AG09309 (cell line): ENCODE results near the gene VSTM4.

Experiments
- DNase-seq: peaks from one replicate; pipeline ENCODE4 v3.0.0-alpha.2; 2010; ENCODE audit warnings: low read depth
- H3K4me3 ChIP-seq: 2 replicates; pipeline ENCODE4 v1.5.1; 2011; ENCODE audit warnings: mild to moderate bottlenecking, low read depth, low read length, moderate library complexity; ENCODE audit not compliant: control insufficient read depth
- CTCF ChIP-seq: IDR thresholded peaks from 2 replicates; pipeline ENCODE4 v1.5.1; 2011; ENCODE audit warnings: mild to moderate bottlenecking, low read depth, low read length, inconsistent platforms; ENCODE audit not compliant: insufficient read depth, control insufficient read depth; ENCODE audit errors: missing control alignments

The VSTM4 gene

GRCh38 chr10:49009199-49009979 lies 105.9 kb downstream of the VSTM4 start:
- DNase-seq, result no peak
- no peak overlapping the region for H3K4me3 ChIP-seq
- no peak for TF ChIP-seq CTCF

- H3K4me3 ChIP-seq, result no peak overlapping the region
- DNase-seq, result no peak
- TF ChIP-seq CTCF, result no peak
These were observed 106.7 kb downstream of the VSTM4 start for GRCh38 chr10:49008505-49009198.

- H3K4me3 ChIP-seq, result no peak overlapping the region
- no peak for DNase-seq
- TF ChIP-seq CTCF, result no peak
These were observed 107.2 kb downstream of the VSTM4 start for GRCh38 chr10:49008091-49008490.

- TF ChIP-seq CTCF, result no peak
- DNase-seq, result no peak
- no peak overlapping the region for H3K4me3 ChIP-seq
These were observed 108.2 kb downstream of the VSTM4 start for GRCh38 chr10:49007129-49007528.

GRCh38 chr10:49005270-49005669 lies 110.1 kb downstream of the VSTM4 start:
- H3K4me3 ChIP-seq, result no peak overlapping the region
- DNase-seq, result no peak
- TF ChIP-seq CTCF, result no peak

GRCh38 chr10:49001870-49002672 lies 113.3 kb downstream of the VSTM4 start:
- no peak for TF ChIP-seq CTCF
- H3K4me3 ChIP-seq, result no peak overlapping the region
- no peak for DNase-seq
